Endothelial cell of umbilical vein (primary cell): ENCODE data around the gene SRSF3. TPM values are rescaled to one million over a fixed set of nuclear protein-coding genes. Genes with fewer than 3 reads are reported as not detected.

ENCODE experiments used
- BruUV-seq: library from RNA; stranded (reverse); fragments of 400-500 nt; replicated peaks from 2 replicates; lab custom pipeline; 2021; lab: Mats Ljungman, UMichigan
- CTCF ChIA-PET: fragments of 300-600, 350-600 bp; sonication (Branson Sonifier 250); formaldehyde crosslinking; loops from one replicate; lab custom pipeline; 2021; ENCODE audit warnings: antibody characterized with exemption, inconsistent platforms; lab: Charles Lee
- POLR2A ChIA-PET: fragments of 300-600, 350-600 bp; sonication (Branson Sonifier 250); formaldehyde crosslinking; loops from one replicate; lab custom pipeline; 2021; ENCODE audit warnings: antibody characterized with exemption, inconsistent platforms; lab: Charles Lee
- DNase-seq: peaks from one replicate; pipeline ENCODE4 v3.0.0-alpha.2; 2011; ENCODE audit warnings: low read depth, low spot score
- FAIRE-seq: peaks from 2 replicates; lab custom pipeline; 2011; peaks lifted over from hg19 to GRCh38; lab: Jason Lieb, UNC
- H2AFZ ChIP-seq: 2 replicates; pipeline ENCODE4 v1.6.0; 2012; ENCODE audit warnings: low read depth, low read length, control low read depth, inconsistent platforms
- H3K27ac ChIP-seq: 2 replicates; pipeline ENCODE4 v1.5.1; 2011; ENCODE audit warnings: low read depth, mild to moderate bottlenecking, control low read depth, low read length, moderate library complexity; ENCODE audit not compliant: insufficient read depth
- H3K27me3 ChIP-seq, 2 experiments: 2 replicates each; pipeline versions ENCODE4 v1.6.0 to v1.6.1; 2011; ENCODE audit warnings: low read length in 2 of 2, mixed read lengths in 1 of 2; ENCODE audit not compliant: control insufficient read depth in 2 of 2, insufficient read depth in 2 of 2
- H3K36me3 ChIP-seq, 2 experiments: 2 replicates in 1 of 2; 3 replicates in 1 of 2; pipeline ENCODE4 v1.5.1; 2011; ENCODE audit warnings: low read length in 2 of 2, mild to moderate bottlenecking in 1 of 2, moderate library complexity in 1 of 2; ENCODE audit not compliant: control insufficient read depth in 2 of 2, insufficient read depth in 2 of 2; ENCODE audit errors: extremely low read depth in 1 of 2
- H3K4me1 ChIP-seq: 3 replicates; pipeline ENCODE4 v1.5.1; 2011; ENCODE audit warnings: mild to moderate bottlenecking, low read length; ENCODE audit not compliant: control insufficient read depth, insufficient read depth; ENCODE audit errors: extremely low read depth
- H3K4me2 ChIP-seq: 2 replicates; pipeline ENCODE4 v1.6.1; 2011; ENCODE audit warnings: low read length, control low read depth, mixed read lengths; ENCODE audit not compliant: insufficient read depth
- H3K4me3 ChIP-seq, 3 experiments: fragments of 200-600 bp in 1 of 3; sonication (generic), shearing (Covaris generic) in 1 of 3; replicated peaks in 1 of 3; 2 replicates each; pipeline ENCODE4 v1.5.1; 2011 to 2016; ENCODE audit warnings: control low read depth in 3 of 3, low read length in 3 of 3, mild to moderate bottlenecking in 2 of 3, inconsistent platforms in 1 of 3, low read depth in 1 of 3, moderate library complexity in 1 of 3; ENCODE audit not compliant: insufficient read depth in 1 of 3
- H3K79me2 ChIP-seq: 2 replicates; pipeline ENCODE4 v1.6.0; 2012; ENCODE audit warnings: low read length, inconsistent platforms; ENCODE audit not compliant: control insufficient read depth, insufficient read depth
- H3K9ac ChIP-seq: replicated peaks from 2 replicates; pipeline ENCODE3; 2011; ENCODE audit warnings: low read length, control low read depth; ENCODE audit not compliant: insufficient read depth; ENCODE audit errors: extremely low read depth
- H3K9me1 ChIP-seq: replicated peaks from 3 replicates; pipeline ENCODE4 v1.6.0; 2011; ENCODE audit warnings: mild to moderate bottlenecking, low read length; ENCODE audit not compliant: control insufficient read depth, insufficient read depth; ENCODE audit errors: extremely low read depth
- H3K9me3 ChIP-seq: replicated peaks from 2 replicates; pipeline ENCODE4 v1.5.1; 2012; ENCODE audit warnings: low read length, inconsistent platforms; ENCODE audit not compliant: control insufficient read depth, insufficient read depth
- H4K20me1 ChIP-seq: replicated peaks from 2 replicates; pipeline ENCODE3; 2011; ENCODE audit warnings: mild to moderate bottlenecking, low read length; ENCODE audit not compliant: control insufficient read depth, insufficient read depth; ENCODE audit errors: extremely low read depth
- EZH2 ChIP-seq: IDR thresholded peaks from 2 replicates; pipeline ENCODE4 v1.6.1; 2012; ENCODE audit warnings: borderline replicate concordance, low read depth, mild to moderate bottlenecking, moderate library complexity, low read length, inconsistent platforms; ENCODE audit not compliant: severe bottlenecking
- FOS ChIP-seq: IDR thresholded peaks from 2 replicates; pipeline ENCODE4 v1.6.1; 2011; ENCODE audit warnings: mild to moderate bottlenecking, low read length, moderate library complexity, borderline replicate concordance; ENCODE audit not compliant: insufficient read depth
- GATA2 ChIP-seq: IDR thresholded peaks from 2 replicates; pipeline ENCODE4 v1.7.0; 2011; ENCODE audit warnings: low read depth, mild to moderate bottlenecking, moderate library complexity, mixed read lengths, low read length; ENCODE audit not compliant: insufficient read length, insufficient read depth
- JUN ChIP-seq: IDR thresholded peaks from 2 replicates; pipeline ENCODE4 v1.6.1; 2011; ENCODE audit warnings: borderline replicate concordance, low read depth; ENCODE audit not compliant: insufficient read length, insufficient read depth
- MYC ChIP-seq: IDR thresholded peaks from one replicate; pipeline ENCODE4 v1.6.1; 2011; ENCODE audit warnings: mild to moderate bottlenecking, low read depth, low read length
- POLR2A ChIP-seq: IDR thresholded peaks from 2 replicates; pipeline ENCODE4 v1.6.1; 2012; ENCODE audit warnings: low read depth, mild to moderate bottlenecking, control low read depth, low read length
- POLR2AphosphoS5 ChIP-seq: IDR thresholded peaks from 2 replicates; pipeline ENCODE4 v1.6.1; 2012; ENCODE audit warnings: low read depth, mild to moderate bottlenecking, control low read depth, low read length, moderate library complexity; ENCODE audit not compliant: insufficient read depth
- dilution Hi-C: fragments of 300-500 bp; cut with MboI; formaldehyde crosslinking; loops from one replicate; pipeline ENCODE4 v1.15.0; 2019; ENCODE audit warnings: low sequenced_read_pairs; ENCODE audit not compliant: extremely low pct_ligation_motif_present
- intact Hi-C: fragments of 100-400 bp; cut with micrococcal nuclease; formaldehyde crosslinking; loops from one replicate; pipeline ENCODE4 v1.10.0; 2022
- polyA plus RNA-seq, 4 experiments: library from polyadenylated mRNA; depleted of rRNA in 3 of 4; stranded (reverse) in 3 of 4; unstranded in 1 of 4; fragments of >200 nt; gene quantifications; 2 replicates each; pipeline versions ENCODE4 v1.2.1 to v1.2.3, GENCODE V29; 2011 to 2012; ENCODE audit warnings: missing spikeins in 1 of 4
- total RNA-seq: library from RNA; stranded (reverse); gene quantifications from 2 replicates; pipeline ENCODE4 v1.2.3, GENCODE V29; 2021
- TF ChIP-seq, protein P1 (sequence below): IDR thresholded peaks from 2 replicates; pipeline ENCODE4 v1.6.1; 2011; ENCODE audit not compliant: insufficient read depth, insufficient read length
- TF ChIP-seq, protein P2 (sequence below), 2 donors: IDR thresholded peaks; 1 replicate in 1 of 2; 2 replicates in 1 of 2; pipeline ENCODE4 v1.5.1; 2011; ENCODE audit warnings: low read length in 2 of 2, mild to moderate bottlenecking in 2 of 2, moderate library complexity in 2 of 2, control low read depth in 1 of 2, inconsistent platforms in 1 of 2, low read depth in 1 of 2; ENCODE audit not compliant: insufficient read depth in 1 of 2; ENCODE audit errors: extremely low read depth in 1 of 2

The SRSF3 gene
- total and polyA plus RNA-seq, 2 donors (not counting 3 experiments of a cell fraction or from before 2014, with no cell fraction given), result 317 to 393 TPM

GRCh38 chr6:36563928-36564284 lies 30.3 kb upstream of the SRSF3 start:
- FAIRE-seq, result no peak
- POLR2A ChIA-PET, result no interaction called here
- dilution Hi-C loops, result no loop called here

More at GRCh38 chr6:36563928-36564284, 30.3 kb upstream of the SRSF3 start:
- H3K9me1 ChIP-seq, result no peaks in the 10 kb centered on the region
- no TSS peak for BruUV-seq
- H3K9me3 ChIP-seq, result no peaks in the 10 kb centered on the region
- H3K9ac ChIP-seq, result no peak overlapping the region
- intact Hi-C loops, result no loop called here
- no peak overlapping the region for H3K4me3 ChIP-seq
- H4K20me1 ChIP-seq, result no peaks in the 10 kb centered on the region
- no peak overlapping the region for H2AFZ ChIP-seq
- no peak for DNase-seq
- H3K4me1 ChIP-seq, result no peaks in the 10 kb centered on the region
- H3K27ac ChIP-seq, result no peak overlapping the region
- TF ChIP-seq POLR2AphosphoS5 (no peak), MYC (no peak), FOS (no peak), POLR2A (no peak), EZH2 (no peak), JUN (no peak), GATA2 (no peak)
- TF ChIP-seq, protein P1, sequence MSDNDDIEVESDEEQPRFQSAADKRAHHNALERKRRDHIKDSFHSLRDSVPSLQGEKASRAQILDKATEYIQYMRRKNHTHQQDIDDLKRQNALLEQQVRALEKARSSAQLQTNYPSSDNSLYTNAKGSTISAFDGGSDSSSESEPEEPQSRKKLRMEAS, result no peak
- TF ChIP-seq, protein P2, sequence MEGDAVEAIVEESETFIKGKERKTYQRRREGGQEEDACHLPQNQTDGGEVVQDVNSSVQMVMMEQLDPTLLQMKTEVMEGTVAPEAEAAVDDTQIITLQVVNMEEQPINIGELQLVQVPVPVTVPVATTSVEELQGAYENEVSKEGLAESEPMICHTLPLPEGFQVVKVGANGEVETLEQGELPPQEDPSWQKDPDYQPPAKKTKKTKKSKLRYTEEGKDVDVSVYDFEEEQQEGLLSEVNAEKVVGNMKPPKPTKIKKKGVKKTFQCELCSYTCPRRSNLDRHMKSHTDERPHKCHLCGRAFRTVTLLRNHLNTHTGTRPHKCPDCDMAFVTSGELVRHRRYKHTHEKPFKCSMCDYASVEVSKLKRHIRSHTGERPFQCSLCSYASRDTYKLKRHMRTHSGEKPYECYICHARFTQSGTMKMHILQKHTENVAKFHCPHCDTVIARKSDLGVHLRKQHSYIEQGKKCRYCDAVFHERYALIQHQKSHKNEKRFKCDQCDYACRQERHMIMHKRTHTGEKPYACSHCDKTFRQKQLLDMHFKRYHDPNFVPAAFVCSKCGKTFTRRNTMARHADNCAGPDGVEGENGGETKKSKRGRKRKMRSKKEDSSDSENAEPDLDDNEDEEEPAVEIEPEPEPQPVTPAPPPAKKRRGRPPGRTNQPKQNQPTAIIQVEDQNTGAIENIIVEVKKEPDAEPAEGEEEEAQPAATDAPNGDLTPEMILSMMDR (IDR thresholded peaks at IDR 0.05; ENCODE audit: extremely low read depth in 1 of 2, insufficient read depth in 1 of 2, low read depth in 1 of 2, low read length in 2 of 2), result no peak
- H3K36me3 ChIP-seq, result no peaks in the 10 kb centered on the region
- CTCF ChIA-PET, result interaction anchor here (1.0 kb wide), 1 partner anchor 17 kb away, joined by 3 read pairs; no protein-coding TSS in a partner anchor
- no peaks in the 10 kb centered on the region for H3K79me2 ChIP-seq
- H3K4me2 ChIP-seq, result no peak overlapping the region
- H3K27me3 ChIP-seq, result peaks cover 10 to 14% of the 10 kb centered on the region in 2 experiments
